Limb (tissue), 2 donors: ENCODE data around the gene RALGPS1.
"Not testable (repeated sequence)": the region's sequence is repeated elsewhere in the genome, so short reads cannot be mapped to it uniquely, and the experiment has no call there.

Source experiments
- DNase-seq, 2 donors: peaks; one replicate each; pipeline ENCODE4 v3.0.0-alpha.2; 2016; ENCODE audit errors: extremely low spot score in 2 of 2

The RALGPS1 gene

GRCh38 chr9:126988857-126989256, 74.3 kb downstream of the RALGPS1 start:
- no peak for DNase-seq

DNA sequence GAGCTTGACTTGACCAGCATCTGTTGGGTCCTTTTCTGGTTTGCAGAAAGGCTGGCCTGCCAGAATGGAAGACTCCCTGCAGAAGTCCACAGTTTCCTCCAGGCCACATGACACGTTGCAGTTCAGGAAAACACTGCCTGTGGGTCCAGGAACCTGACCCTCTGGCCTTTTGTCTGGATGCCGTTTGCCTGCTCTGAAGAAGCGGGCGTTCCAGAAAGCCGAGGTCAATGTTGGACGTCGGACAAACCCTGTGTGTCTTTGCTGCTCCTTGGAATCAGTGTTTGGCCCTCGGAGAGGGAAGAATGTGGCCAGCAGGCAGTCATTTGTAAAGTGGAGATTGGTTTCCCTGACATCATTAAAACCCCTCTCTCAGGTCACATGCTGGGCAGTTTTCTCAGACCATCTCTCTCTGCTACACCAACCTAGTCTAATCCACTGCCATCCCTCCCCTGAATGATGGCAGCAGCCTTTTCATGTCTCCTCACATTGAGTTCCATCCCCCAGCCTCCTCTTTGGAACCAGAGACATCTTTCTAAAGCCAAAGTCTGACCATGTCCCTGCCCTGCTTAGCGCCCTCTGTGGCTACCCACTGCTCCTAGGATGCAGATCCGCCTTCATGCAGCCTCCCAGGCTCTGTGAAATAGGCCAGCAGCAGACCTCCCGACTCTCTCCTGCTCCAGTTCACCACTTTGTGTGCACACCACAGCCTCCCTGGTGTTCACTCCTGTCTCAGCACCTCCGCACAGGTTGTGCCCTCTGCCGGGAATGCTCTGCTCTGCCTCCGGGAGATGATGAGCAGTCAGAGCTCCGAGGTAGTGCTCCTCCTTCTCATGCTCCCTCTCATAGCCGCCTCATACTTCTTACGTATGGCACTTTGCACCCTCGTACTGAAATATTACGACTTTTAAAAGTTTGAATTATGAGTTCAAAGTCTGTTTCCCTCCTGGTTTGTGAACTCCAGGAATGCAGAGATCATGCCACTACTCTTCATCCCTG, 75.6 kb downstream of the RALGPS1 start:
- no peak for DNase-seq

GRCh38 chr9:126991183-126991582, 76.6 kb downstream of the RALGPS1 start:
- no peak for DNase-seq

GRCh38 chr9:126992427-126992826, 77.8 kb downstream of the RALGPS1 start:
- DNase-seq: no peak

- DNase-seq: no peak
Observed at GRCh38 chr9:126999315-127000068, 84.9 kb downstream of the RALGPS1 start.

GRCh38 chr9:127004946-127005769, 90.6 kb downstream of the RALGPS1 start:
- no peak for DNase-seq

DNA sequence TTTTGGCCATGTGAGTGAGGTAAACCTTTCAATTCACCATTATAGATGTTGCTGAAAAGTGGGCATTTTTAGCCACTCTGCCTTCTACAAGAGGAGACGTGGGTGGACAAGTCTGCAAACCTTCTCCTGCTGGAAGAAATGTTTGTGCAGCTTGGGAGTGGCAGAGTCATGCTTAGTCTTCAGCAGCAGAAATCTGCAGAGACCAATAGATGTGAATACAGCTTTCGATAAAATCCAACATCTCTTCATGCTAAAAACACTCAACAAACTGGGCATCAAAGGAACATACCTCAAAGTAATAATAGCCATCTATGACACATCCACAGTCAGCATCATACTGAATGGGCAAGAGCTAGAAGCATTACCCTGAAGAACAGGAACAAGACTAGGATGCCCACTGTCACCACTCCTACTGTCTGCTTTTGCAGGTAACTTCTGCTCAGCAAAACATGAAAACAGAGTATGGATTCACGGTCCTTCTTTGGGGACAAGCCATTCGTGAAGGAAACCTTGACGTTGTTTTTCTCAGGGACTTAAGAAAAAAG, 91.3 kb downstream of the RALGPS1 start:
- DNase-seq: no peak

GRCh38 chr9:127007638-127008037, 93.1 kb downstream of the RALGPS1 start:
- no peak for DNase-seq

GRCh38 chr9:127008076-127008475, 93.5 kb downstream of the RALGPS1 start:
- no peak for DNase-seq

GRCh38 chr9:127011772-127012171, 97.2 kb downstream of the RALGPS1 start:
- no peak for DNase-seq

- DNase-seq: no peak
Observed at GRCh38 chr9:127012250-127012649, 97.7 kb downstream of the RALGPS1 start.

DNA sequence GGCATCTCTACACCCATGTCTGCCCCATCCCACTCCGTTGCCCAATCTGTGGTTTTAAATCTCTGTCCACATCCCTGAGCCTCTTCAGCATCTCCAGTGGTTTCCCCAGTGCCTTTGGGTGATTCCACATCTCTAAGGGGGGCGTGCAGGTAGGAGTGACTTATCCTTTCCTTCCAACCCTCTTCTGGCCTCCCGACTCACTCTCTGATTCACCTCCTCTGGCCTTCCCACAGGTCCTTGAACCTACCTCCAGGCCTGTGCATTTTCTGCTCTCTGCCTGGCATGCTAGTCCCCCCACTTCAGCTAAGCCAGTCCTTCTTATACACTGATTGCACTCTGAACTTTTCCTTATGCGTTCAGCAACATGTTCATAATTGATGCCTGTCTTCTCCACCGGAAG, 99.0 kb downstream of the RALGPS1 start:
- DNase-seq: no peak

DNA sequence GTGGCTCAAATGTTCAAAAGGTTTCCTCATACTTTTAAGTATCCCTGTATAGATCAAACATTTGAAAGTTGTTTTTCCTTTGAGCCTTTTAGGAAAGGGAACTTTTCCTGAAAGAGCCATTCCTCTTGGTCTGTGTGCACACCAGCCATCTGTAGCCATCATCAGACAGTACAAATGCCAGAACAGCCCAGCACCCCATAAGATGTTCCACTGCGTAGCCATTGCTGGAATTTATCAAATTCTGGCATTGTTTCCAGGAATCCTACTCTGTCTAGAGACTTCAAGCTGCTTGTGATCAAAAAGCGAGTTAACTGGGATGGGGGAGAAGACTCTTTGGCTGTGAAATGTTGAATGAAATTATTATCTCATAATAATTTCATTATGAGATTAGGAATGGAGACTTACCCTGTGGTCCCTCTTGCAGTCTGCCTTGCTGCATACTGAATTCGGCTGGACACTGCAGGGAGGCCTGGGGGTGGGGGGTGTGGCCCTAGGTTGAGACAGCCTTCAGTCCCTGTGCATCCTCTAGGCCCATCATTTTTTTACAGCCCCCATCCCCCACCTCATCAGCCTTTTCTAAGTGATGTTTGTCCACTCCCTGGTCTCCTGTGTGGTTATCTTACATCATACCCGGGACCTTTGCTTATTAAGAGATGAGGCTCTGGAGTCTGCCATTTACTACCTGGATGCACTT, 99.8 kb downstream of the RALGPS1 start:
- no peak for DNase-seq

DNA sequence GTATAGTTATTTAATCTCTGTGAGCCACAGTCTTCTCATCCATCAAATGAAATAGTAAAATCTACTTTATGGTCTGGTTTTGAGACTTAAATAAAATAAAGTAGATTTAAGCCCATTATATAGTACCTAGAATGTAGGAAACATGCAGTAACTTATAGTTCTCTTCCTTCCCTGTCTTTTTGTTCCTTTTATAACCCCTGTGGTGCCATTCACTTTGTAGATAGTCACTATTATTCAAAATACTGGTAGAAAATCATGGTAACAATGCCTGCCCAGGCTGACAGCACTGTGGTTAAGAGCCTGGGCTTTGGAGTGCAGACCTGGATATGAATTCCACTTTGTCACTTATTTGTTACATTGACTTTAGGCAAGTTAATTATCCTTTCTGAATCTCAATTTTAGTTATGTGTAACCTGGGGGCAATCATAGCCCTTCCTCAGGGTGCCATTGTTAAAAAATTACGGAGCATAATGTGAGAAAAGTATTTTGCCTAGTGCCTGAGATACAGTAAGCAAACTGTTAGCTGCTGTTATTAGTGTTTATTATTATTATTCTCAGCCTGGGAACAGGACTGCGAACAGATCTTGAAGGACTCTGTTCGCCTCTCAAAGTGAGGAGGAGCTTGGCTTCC, 100.4 kb downstream of the RALGPS1 start:
- DNase-seq: no peak

- DNase-seq: no peak
Observed at GRCh38 chr9:127015921-127016512, 101.4 kb downstream of the RALGPS1 start.

GRCh38 chr9:127017979-127018378, 103.4 kb downstream of the RALGPS1 start:
- DNase-seq: not testable (repeated sequence)

DNA sequence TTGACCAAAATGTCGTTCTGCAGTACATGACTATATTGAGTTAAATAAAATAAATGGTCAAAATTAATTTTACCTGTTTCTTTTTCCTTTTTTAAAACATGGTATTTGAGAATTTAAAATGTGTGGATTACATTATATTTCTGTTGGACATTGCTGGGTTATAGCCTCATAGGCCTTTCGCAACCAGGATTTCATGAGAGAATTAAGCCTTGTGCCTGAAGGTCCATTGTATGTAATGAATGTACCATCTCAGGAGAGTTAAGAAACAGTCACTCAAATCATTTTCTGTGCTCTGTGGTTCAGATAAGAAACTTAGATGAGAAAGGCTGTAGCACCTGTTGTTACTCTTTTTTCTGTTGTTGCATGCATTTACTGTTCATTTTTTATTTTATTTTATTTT, 104.4 kb downstream of the RALGPS1 start:
- no peak for DNase-seq

GRCh38 chr9:127020036-127020801, 105.6 kb downstream of the RALGPS1 start:
- DNase-seq: no peak

- no peak for DNase-seq
Observed at GRCh38 chr9:127020802-127021078, 106.2 kb downstream of the RALGPS1 start.
